Sigmoid colon (tissue), 4 donors: ENCODE measurements around the gene CLSTN1.

ENCODE experiments used
- POLR2AphosphoS5 ChIP-seq, 4 donors: sonication (generic); formaldehyde crosslinking; IDR thresholded peaks; one replicate each; pipeline ENCODE4 v1.6.1; 2017; ENCODE audit warnings: antibody characterized with exemption in 4 of 4
- TF ChIP-seq, protein P1 (sequence below), 4 experiments: fragments of 450-650 bp in 3 of 4; fragments of 200-600 bp in 1 of 4; IDR thresholded peaks; one replicate each; pipeline ENCODE4 v1.5.1; 2016 to 2019; ENCODE audit warnings: antibody characterized with exemption in 4 of 4, mild to moderate bottlenecking in 3 of 4, moderate library complexity in 2 of 4

DNA sequence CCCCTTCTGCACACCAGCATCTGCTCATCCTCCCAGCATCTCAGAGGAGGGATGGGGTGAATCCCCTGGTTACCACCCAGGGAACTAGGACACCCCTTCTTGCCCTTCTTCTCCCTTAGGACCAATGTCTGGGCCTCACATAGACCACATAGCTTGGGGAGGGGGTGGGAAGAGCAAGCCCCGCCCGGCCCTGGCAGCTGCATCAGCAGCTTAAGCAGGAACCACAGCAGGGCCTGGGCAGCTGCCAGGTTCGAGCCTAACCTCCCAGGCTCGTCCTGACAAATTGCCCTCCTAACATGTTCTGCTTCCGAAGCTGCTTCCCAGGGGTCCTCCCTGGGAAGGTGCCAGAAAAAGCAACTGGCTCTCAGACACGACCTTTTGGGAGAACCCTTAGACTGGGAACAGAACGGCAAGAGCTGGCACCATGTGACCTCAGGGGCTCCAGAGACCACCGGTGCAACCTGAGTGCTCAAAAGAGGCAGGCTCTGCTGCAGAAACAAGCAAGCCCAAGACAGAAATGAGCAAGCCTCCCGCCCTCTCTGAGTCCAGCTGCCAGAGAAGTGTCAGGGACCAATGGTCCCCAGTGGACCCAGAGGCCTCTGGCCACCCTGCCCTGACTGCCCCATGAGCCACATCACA is 18.4 kb upstream of the CLSTN1 start:
- TF ChIP-seq, protein P1, sequence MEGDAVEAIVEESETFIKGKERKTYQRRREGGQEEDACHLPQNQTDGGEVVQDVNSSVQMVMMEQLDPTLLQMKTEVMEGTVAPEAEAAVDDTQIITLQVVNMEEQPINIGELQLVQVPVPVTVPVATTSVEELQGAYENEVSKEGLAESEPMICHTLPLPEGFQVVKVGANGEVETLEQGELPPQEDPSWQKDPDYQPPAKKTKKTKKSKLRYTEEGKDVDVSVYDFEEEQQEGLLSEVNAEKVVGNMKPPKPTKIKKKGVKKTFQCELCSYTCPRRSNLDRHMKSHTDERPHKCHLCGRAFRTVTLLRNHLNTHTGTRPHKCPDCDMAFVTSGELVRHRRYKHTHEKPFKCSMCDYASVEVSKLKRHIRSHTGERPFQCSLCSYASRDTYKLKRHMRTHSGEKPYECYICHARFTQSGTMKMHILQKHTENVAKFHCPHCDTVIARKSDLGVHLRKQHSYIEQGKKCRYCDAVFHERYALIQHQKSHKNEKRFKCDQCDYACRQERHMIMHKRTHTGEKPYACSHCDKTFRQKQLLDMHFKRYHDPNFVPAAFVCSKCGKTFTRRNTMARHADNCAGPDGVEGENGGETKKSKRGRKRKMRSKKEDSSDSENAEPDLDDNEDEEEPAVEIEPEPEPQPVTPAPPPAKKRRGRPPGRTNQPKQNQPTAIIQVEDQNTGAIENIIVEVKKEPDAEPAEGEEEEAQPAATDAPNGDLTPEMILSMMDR (IDR thresholded peaks at IDR 0.05) = no peak
- no peak for TF ChIP-seq POLR2AphosphoS5 (IDR thresholded peaks at IDR 0.05)
